Adrenal gland (tissue), 5 donors: ENCODE data around the gene ADAMTSL3.

Experiments used
- POLR2A ChIP-seq, 2 donors: fragments of 450-650 bp; IDR thresholded peaks; one replicate each; pipeline ENCODE4 v1.6.1; 2017; ENCODE audit warnings: antibody characterized with exemption in 2 of 2, mild to moderate bottlenecking in 2 of 2, moderate library complexity in 1 of 2
- TF ChIP-seq, protein P1 (sequence below), 6 experiments: fragments of 450-650 bp in 4 of 6; fragments of 200-600 bp in 2 of 6; sonication (generic) in 1 of 6; IDR thresholded peaks; 1 replicate in 5 of 6; 2 replicates in 1 of 6; pipeline versions ENCODE4 v1.5.1 to v1.8.0; 2016 to 2021; ENCODE audit warnings: antibody characterized with exemption in 6 of 6, mild to moderate bottlenecking in 2 of 6, moderate library complexity in 1 of 6
- donor health status: DM: no; HTN: no; CAD: no.

DNA sequence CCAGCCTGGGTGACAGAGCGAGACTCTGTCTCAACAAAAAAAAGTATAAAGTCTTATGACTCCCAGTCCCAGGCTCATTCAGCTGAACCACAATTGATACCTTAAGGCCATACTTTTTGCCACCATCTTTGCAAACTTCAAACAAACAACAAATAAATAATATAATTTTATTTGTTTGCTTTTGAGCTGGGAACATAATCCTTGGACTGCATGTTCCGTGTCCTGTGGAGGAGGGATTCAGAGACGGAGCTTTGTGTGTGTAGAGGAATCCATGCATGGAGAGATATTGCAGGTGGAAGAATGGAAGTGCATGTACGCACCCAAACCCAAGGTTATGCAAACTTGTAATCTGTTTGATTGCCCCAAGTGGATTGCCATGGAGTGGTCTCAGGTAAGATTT lies 238.6 kb downstream of the ADAMTSL3 start:
- TF ChIP-seq, protein P1, sequence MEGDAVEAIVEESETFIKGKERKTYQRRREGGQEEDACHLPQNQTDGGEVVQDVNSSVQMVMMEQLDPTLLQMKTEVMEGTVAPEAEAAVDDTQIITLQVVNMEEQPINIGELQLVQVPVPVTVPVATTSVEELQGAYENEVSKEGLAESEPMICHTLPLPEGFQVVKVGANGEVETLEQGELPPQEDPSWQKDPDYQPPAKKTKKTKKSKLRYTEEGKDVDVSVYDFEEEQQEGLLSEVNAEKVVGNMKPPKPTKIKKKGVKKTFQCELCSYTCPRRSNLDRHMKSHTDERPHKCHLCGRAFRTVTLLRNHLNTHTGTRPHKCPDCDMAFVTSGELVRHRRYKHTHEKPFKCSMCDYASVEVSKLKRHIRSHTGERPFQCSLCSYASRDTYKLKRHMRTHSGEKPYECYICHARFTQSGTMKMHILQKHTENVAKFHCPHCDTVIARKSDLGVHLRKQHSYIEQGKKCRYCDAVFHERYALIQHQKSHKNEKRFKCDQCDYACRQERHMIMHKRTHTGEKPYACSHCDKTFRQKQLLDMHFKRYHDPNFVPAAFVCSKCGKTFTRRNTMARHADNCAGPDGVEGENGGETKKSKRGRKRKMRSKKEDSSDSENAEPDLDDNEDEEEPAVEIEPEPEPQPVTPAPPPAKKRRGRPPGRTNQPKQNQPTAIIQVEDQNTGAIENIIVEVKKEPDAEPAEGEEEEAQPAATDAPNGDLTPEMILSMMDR (IDR thresholded peaks at IDR 0.05), result no peak
- TF ChIP-seq POLR2A (IDR thresholded peaks at IDR 0.05), result no peak
